Ovary (tissue), 3 donors: ENCODE results near the gene HEATR5A.

Experiments used
- CTCF ChIP-seq, 3 donors: fragments of 450-650 bp in 2 of 3; fragments of 200-600 bp in 1 of 3; IDR thresholded peaks; one replicate each; pipeline versions ENCODE4 v1.5.1 to v1.8.0; 2016 to 2022; ENCODE audit warnings: antibody characterized with exemption in 3 of 3, mild to moderate bottlenecking in 1 of 3
- POLR2A ChIP-seq: fragments of 450-650 bp; IDR thresholded peaks from one replicate; pipeline ENCODE4 v1.6.1; 2017; ENCODE audit warnings: antibody characterized with exemption, mild to moderate bottlenecking, moderate library complexity
- donor health status: DM: no; HTN: no; CAD: no.

DNA sequence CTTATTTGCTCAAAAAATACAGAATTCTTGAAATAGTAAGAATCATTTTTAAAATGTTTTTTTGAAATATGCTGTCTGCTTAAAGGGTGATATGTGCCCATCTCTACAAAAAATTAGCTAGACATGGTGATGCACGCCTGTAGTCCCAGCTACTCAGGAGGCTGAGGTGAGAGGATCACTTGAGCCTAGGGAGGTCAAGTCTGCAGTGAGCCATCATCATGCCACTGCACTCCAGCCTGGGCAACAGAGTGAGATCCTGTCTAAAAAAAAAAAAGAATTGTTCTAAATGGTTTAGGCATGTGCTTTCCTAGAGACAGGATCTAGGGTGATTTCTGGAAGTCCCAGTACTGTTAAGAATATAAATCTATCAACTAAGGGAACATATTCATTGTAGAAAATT is 137.2 kb downstream of the HEATR5A start:
- TF ChIP-seq CTCF (IDR thresholded peaks at IDR 0.05) (no peak), POLR2A (no peak)
